H1 (cell line): ENCODE measurements around the gene TGM4.
A peak's percentile ranks its signal among the peaks of the same experiment; 100 is the strongest.

ENCODE experiments used
- CEBPB ChIP-seq: IDR thresholded peaks from 2 replicates; pipeline ENCODE4 v1.6.1; 2012; ENCODE audit warnings: low read depth, low read length
- CHD2 ChIP-seq: IDR thresholded peaks from 2 replicates; pipeline ENCODE4 v1.6.1; 2012; ENCODE audit warnings: low read length, improper control_type of control experiment
- CREB1 ChIP-seq: IDR thresholded peaks from 2 replicates; pipeline ENCODE4 v1.6.1; 2012; ENCODE audit warnings: inconsistent platforms
- RBBP5 ChIP-seq: IDR thresholded peaks from 2 replicates; pipeline ENCODE4 v1.7.1; 2012; ENCODE audit warnings: low read depth, mild to moderate bottlenecking, inconsistent platforms, low read length, moderate library complexity, borderline replicate concordance
- TF ChIP-seq, protein P1 (sequence below), 3 experiments: IDR thresholded peaks; 1 replicate in 2 of 3; 2 replicates in 1 of 3; pipeline versions ENCODE4 v1.5.1 to v1.6.1; 2011; ENCODE audit warnings: low read length in 3 of 3, mild to moderate bottlenecking in 3 of 3, inconsistent platforms in 2 of 3, low read depth in 1 of 3, moderate library complexity in 1 of 3; ENCODE audit not compliant: insufficient read depth in 1 of 3; ENCODE audit errors: control extremely low read depth in 1 of 3

DNA sequence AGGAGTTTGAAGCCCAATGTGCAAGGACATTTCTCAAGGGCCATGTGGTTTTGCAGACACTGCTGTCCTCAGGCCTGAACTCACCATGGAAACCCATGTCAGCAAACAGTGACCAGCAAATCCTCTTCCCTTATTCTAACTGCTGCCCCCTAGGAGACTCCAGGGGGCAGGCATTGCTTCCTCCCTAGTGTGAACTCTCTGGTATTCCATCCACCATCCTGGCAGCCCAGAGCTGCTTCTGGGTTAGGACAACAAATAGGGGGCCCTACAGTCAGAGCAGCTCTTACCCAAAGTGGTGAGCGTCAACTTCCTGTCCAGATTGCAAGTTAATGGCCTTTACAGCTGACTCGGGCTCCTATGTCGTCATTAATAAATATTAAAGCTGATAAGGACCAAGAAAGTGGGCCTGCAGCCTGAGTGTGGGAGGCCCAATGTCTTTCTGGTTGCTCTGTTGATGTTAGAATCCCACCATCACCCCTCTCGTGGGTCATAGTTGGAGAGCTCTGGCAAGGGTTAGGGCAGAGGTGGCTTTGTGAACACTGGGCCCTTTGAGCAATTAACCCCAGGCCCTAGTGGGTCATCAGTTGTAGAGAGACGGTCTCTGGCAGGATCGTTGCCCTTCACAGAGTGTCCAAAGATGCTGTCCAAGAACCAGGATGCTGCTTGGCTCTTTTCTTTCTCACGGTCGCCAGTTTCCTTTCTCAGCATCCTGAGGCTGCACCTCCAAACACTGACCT lies 41.5 kb downstream of the TGM4 start:
- TF ChIP-seq CEBPB: no peak
- TF ChIP-seq CREB1: no peak
- TF ChIP-seq, protein P1, sequence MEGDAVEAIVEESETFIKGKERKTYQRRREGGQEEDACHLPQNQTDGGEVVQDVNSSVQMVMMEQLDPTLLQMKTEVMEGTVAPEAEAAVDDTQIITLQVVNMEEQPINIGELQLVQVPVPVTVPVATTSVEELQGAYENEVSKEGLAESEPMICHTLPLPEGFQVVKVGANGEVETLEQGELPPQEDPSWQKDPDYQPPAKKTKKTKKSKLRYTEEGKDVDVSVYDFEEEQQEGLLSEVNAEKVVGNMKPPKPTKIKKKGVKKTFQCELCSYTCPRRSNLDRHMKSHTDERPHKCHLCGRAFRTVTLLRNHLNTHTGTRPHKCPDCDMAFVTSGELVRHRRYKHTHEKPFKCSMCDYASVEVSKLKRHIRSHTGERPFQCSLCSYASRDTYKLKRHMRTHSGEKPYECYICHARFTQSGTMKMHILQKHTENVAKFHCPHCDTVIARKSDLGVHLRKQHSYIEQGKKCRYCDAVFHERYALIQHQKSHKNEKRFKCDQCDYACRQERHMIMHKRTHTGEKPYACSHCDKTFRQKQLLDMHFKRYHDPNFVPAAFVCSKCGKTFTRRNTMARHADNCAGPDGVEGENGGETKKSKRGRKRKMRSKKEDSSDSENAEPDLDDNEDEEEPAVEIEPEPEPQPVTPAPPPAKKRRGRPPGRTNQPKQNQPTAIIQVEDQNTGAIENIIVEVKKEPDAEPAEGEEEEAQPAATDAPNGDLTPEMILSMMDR (IDR thresholded peaks at IDR 0.05; ENCODE audit: control extremely low read depth in 1 of 3, insufficient read depth in 1 of 3, low read depth in 1 of 3, low read length in 3 of 3): peak; percentile 4 to 19 (median 15); a peak in 3 of 4 replicates
- TF ChIP-seq RBBP5: no peak
- no peak for TF ChIP-seq CHD2
